Measurements from ENCODE around the gene NAPSA. TPM values are rescaled to one million over a fixed set of nuclear protein-coding genes. Genes with fewer than 3 reads are reported as not detected.

Gene NAPSA
- polyA plus RNA-seq, 12 donors: 0.43 to 1.6 (median 0.96) TPM; not detected in 2

GRCh38 chr19:50384685-50385535 is 19.5 kb upstream of the NAPSA start:
- no peak for DNase-seq

DNA sequence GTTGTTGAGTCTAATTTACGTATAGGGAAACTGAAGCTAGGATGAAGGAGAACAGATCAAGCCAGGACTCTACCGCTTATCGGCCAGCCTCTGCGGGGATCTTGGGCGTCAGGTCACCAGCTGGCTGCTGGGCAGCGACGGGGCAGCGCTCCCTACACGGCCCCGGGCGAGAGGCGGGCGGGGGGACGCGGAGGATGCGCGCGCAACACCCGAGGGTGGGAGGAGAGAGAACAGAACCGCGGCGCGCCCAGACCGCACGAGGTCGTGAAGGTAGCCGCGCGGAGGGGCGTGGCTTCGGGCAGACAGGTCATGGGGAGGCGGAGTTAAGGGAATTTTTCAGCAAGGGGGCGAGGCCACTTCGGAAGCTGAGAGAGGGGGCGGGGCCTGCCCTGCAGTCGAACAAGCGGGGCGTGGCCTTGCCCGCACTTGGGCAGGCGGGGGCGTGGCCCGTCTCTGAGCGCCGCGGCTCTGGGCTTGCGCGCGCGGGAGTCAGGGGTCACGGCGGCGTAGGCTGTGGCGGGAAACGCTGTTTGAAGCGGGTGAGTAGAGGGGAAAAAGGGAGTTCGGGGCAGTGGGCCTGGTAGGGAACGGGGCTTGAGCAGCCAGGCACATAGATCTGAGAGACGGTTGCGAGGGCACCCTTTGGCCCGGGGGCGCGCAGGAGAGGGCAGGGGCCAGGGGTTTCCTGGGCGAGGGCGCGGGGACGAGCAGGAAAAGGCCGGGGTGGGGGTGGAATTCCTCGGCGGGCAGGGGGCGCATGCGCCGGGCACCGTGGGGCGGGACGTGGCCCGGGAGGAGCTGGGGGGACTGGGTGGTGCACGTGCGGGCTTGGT is 18.6 kb upstream of the NAPSA start, which contains the start of gene POLD1:
TSS of gene POLD1 (plus strand) at position 496 of the 833 bp plus-strand sequence. CDS start 14,505 bp downstream, outside the sequence.
- DNase-seq: peak; percentile 93

DNA sequence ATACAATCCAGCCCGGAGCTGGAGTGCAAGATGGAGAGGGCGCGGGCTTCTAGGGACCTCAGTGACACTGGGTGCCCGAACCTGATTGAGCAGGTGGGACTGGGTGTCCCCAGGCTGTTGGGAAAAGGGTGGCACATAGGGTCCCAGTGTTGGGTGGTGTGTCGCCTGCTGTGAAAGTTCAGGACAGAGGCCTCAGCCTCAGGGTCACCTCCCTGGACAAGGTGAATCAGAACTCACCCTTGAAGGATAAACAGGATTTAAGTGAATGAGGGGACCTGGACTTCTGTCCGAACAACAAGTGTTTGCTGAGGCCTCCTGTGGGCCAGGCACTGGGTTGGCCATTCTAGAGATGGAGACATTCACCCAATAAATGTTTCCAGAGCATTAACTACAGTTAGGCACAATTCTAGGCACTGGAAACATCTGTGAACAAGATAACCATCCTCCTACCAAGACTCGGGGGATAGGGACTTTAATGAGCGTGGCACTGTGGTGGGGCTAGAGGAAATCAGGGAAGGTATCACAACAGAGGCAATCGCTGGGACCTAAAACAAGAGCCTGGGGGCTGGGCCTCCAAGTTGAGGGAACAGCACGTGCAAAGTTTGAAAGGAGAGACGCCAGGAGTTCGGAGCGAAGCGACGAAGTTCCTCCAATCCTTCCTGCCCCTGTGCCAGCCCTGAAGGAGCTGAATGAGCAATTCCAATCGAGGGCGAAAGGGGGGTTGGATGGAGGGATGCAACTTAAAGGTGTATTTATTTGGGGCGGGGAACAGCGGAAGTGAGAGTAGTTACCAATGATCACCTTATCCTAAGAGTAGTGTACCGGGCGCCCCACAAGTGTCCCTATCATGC is 17.8 kb upstream of the NAPSA start:
- DNase-seq: no peak

GRCh38 chr19:50381881-50382729 is 16.7 kb upstream of the NAPSA start:
- no peak for DNase-seq

DNA sequence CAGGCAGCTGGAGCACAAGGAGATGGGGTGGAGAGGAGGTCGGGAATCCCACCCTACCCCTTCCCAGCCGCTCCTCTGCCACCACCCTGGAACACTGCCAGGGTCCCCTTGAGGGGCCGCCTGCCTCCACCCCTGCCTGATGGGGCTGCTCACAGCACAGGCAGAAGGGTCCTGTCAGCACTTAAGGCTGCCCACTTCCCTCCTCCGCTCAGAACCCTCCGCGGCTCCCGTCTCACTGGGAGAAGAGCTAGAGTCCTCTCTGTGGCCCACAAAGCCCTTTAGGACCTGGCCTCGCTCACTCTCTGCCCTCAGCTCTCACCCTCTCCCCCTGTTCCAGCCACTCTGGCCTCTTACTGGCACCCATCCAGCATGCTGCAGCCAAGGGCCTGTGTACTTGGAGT is 15.3 kb upstream of the NAPSA start:
- DNase-seq: no peak

GRCh38 chr19:50380137-50380536 is 14.7 kb upstream of the NAPSA start:
- DNase-seq: no peak

DNA sequence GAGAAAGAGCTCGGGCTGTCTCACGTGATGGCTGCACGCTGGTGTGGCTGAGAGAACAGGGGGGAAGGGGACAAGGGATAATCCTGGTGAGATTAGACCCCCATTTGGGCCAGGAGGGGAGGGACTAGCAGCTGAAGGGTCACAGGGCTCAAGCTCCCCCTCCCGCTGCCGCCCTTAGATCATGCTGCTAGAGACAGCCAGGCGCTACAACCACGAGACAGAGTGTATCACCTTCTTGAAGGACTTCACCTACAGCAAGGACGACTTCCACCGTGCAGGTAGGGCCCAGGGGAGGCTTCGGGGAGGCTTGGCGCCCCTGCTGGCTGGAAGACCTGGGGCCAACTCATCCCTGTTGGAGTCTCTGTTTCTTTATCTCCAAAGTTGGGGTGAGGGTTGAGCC is 14.2 kb upstream of the NAPSA start:
- DNase-seq: no peak

DNA sequence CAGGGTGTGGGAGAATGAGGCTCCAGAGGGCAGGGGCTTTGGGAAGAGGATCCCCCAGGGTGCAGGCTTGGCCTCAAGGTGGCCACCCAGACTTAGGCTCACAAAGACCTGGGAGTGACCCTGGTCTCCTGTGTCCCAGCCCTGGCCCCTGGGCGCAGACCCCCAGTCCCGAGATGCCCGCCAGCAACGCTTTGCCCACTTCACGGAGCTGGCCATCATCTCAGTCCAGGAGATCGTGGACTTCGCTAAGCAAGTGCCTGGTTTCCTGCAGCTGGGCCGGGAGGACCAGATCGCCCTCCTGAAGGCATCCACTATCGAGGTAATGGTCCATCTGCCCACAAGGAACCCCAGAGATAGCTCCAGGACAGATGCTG is 13.4 kb upstream of the NAPSA start:
- no peak for DNase-seq

- DNase-seq: no peak
Observed at GRCh38 chr19:50378169-50378862, 12.9 kb upstream of the NAPSA start.

- no peak for DNase-seq
Observed at GRCh38 chr19:50377517-50377916, 12.1 kb upstream of the NAPSA start.

- no peak for DNase-seq
Observed at GRCh38 chr19:50377051-50377461, 11.6 kb upstream of the NAPSA start.

GRCh38 chr19:50376166-50377050 is 11.0 kb upstream of the NAPSA start, which contains the start of gene NR1H2:
NR1H2 (plus strand) TSS chr19:50376457; CDS start chr19:50377606, 1,149 bp downstream.
- DNase-seq: peak; percentile 98

DNA sequence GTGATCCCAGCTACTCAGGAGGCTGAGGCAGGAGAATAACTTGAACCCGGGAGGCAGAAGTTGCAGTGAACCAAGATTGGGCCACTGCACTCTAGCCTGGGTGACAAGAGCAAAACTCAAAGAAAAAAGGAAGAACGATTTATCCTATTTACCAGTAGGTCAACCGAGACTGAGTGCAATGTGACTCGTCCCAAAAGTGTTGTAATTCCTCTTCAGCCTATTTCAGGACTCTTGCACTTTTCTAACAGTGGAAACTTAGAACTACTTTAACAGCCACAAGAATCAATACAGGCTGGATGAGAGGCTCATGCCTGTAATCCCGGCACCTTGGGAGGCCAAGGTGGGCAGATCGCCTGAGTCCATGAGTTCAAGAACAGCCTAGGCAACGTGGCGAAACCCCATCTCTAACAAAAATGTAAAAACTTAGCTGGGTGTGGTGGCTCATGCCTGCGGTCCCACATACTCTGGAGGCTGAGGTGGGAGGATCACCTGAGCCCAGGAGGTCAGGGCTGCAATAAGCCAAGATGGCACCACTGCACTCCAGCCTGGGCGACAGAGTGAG is 6.6 kb upstream of the NAPSA start:
- no peak for DNase-seq

GRCh38 chr19:50368649-50369570 is 3.5 kb upstream of the NAPSA start:
- DNase-seq: peak; percentile 85

- no peak for DNase-seq
Observed at GRCh38 chr19:50362656-50363424, 2.6 kb downstream of the NAPSA start.

DNA sequence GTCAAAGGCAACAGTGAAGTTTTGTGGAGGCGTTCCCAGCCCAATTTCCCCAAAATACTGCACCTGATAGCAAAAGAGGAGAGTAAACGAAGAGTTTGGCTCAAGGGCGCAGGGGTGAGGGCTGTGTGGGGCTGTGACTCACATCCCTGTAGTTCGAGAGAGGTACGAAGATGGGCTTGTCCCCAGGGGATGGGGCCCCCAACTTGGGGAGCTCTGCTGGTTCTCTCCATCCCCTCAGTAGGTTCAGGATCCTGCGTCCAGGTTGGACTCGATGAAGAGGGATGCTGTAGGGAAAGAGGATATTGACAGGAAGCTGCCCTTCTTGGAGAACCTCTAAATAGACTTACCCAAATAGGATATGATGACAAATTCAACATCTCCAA is 3.4 kb downstream of the NAPSA start:
- no peak for DNase-seq
